Neuronal stem cell (in vitro differentiated cells): ENCODE results near the gene GPC2.

Experiments used
- DNase-seq: peaks from one replicate; pipeline ENCODE4 v3.0.0-alpha.2; 2013; ENCODE audit warnings: low spot score
- H2AFZ ChIP-seq: one replicate; pipeline ENCODE4 v1.6.1; 2013; ENCODE audit warnings: mild to moderate bottlenecking, low read length, inconsistent platforms
- H2AK5ac ChIP-seq: 2 replicates; pipeline ENCODE4 v1.6.1; 2013; ENCODE audit warnings: low read depth, mild to moderate bottlenecking, inconsistent platforms, low read length, moderate library complexity, mixed read lengths
- H2BK120ac ChIP-seq: 2 replicates; pipeline ENCODE4 v1.6.1; 2013; ENCODE audit warnings: low read depth, mild to moderate bottlenecking, inconsistent platforms, low read length, moderate library complexity, mixed read lengths
- H2BK12ac ChIP-seq: one replicate; pipeline ENCODE4 v1.6.1; 2013; ENCODE audit warnings: low read length, inconsistent platforms
- H2BK15ac ChIP-seq: 2 replicates; pipeline ENCODE4 v1.6.1; 2013; ENCODE audit warnings: mild to moderate bottlenecking, low read length, inconsistent platforms, mixed read lengths
- H2BK5ac ChIP-seq: one replicate; pipeline ENCODE4 v1.6.1; 2013; ENCODE audit warnings: inconsistent platforms, mild to moderate bottlenecking, low read length, moderate library complexity
- H3K14ac ChIP-seq: one replicate; pipeline ENCODE4 v1.6.1; 2013; ENCODE audit warnings: low read length, inconsistent platforms
- H3K18ac ChIP-seq: 2 replicates; pipeline ENCODE4 v1.6.1; 2013; ENCODE audit warnings: low read length, inconsistent platforms
- H3K23ac ChIP-seq: 2 replicates; pipeline ENCODE4 v1.6.1; 2013; ENCODE audit warnings: low read depth, mild to moderate bottlenecking, mixed read lengths, low read length, inconsistent platforms; ENCODE audit not compliant: poor library complexity
- H3K27ac ChIP-seq: replicated peaks from 3 replicates; pipeline ENCODE4 v1.5.1; 2013; ENCODE audit warnings: low read length, inconsistent platforms
- H3K27me3 ChIP-seq, 3 experiments: 2 replicates each; pipeline ENCODE4 v1.6.1; 2013; ENCODE audit warnings: low read length in 3 of 3, mild to moderate bottlenecking in 2 of 3, inconsistent platforms in 1 of 3, low read depth in 1 of 3, mixed read lengths in 1 of 3, moderate library complexity in 1 of 3; ENCODE audit not compliant: control insufficient read depth in 3 of 3, insufficient read depth in 3 of 3
- H3K36me3 ChIP-seq, 2 donors: replicated peaks in 1 of 2; 2 replicates each; pipeline ENCODE4 v1.6.1; 2013; ENCODE audit warnings: low read length in 2 of 2; ENCODE audit not compliant: control insufficient read depth in 2 of 2, insufficient read depth in 2 of 2
- H3K4ac ChIP-seq: 2 replicates; pipeline ENCODE4 v1.6.1; 2013; ENCODE audit warnings: inconsistent platforms, mild to moderate bottlenecking, low read length, moderate library complexity
- H3K4me1 ChIP-seq, 2 donors: 1 replicate in 1 of 2; 2 replicates in 1 of 2; pipeline ENCODE4 v1.6.1; 2013; ENCODE audit warnings: low read length in 2 of 2, low read depth in 1 of 2; ENCODE audit not compliant: control insufficient read depth in 2 of 2, insufficient read depth in 1 of 2
- H3K4me2 ChIP-seq: one replicate; pipeline ENCODE4 v1.6.1; 2013; ENCODE audit warnings: mild to moderate bottlenecking, low read length, inconsistent platforms; ENCODE audit not compliant: insufficient read depth, poor library complexity, severe bottlenecking
- H3K4me3 ChIP-seq, 2 donors: 2 replicates each; pipeline ENCODE4 v1.5.1; 2013; ENCODE audit warnings: low read length in 2 of 2, mild to moderate bottlenecking in 2 of 2, inconsistent platforms in 1 of 2, moderate library complexity in 1 of 2
- H3K79me1 ChIP-seq: one replicate; pipeline ENCODE4 v1.6.1; 2013; ENCODE audit warnings: low read depth, mild to moderate bottlenecking, inconsistent platforms, low read length, moderate library complexity
- H3K9ac ChIP-seq: one replicate; pipeline ENCODE4 v1.6.1; 2013; ENCODE audit warnings: mild to moderate bottlenecking, low read depth, low read length, inconsistent platforms; ENCODE audit not compliant: poor library complexity
- H3K9me3 ChIP-seq, 2 donors: replicated peaks in 1 of 2; 2 replicates each; pipeline versions ENCODE3 to v1.6.1; 2013; ENCODE audit warnings: low read length in 2 of 2, mild to moderate bottlenecking in 2 of 2, inconsistent platforms in 1 of 2, low read depth in 1 of 2, mixed read lengths in 1 of 2, moderate library complexity in 1 of 2; ENCODE audit not compliant: control insufficient read depth in 2 of 2, insufficient read depth in 1 of 2
- H4K8ac ChIP-seq: one replicate; pipeline ENCODE4 v1.6.1; 2013; ENCODE audit warnings: low read depth, mild to moderate bottlenecking, inconsistent platforms, low read length, moderate library complexity
- H4K91ac ChIP-seq: one replicate; pipeline ENCODE4 v1.6.1; 2013; ENCODE audit warnings: low read length, low read depth, mild to moderate bottlenecking, inconsistent platforms; ENCODE audit not compliant: poor library complexity
- WGBS, 2 donors: extraction: QIAGEN DNeasy Blood & Tissue Kit; methylation state at CpG; one replicate each; pipeline ENCODE4 v1.1.7; 2013; ENCODE audit warnings: missing lambda C conversion rate in 2 of 2, mixed read lengths in 1 of 2; ENCODE audit not compliant: insufficient read length in 2 of 2, insufficient replicate concordance in 1 of 2; ENCODE audit errors: extremely low coverage in 2 of 2; 5-methylcytosine and 5-hydroxymethylcytosine counted together

GPC2 gene

GRCh38 chr7:100137851-100138760 is 39.1 kb downstream of the GPC2 start:
- H4K8ac ChIP-seq = no peak overlapping the region
- H2BK120ac ChIP-seq = no peak overlapping the region
- no peak overlapping the region for H2BK15ac ChIP-seq
- peak overlapping the region; percentile 38 for H3K14ac ChIP-seq
- H3K23ac ChIP-seq = no peak overlapping the region
- H3K9me3 ChIP-seq = no peaks in the 10 kb centered on the region
- peaks cover 0 to 1% of the 10 kb centered on the region in 2 donors for H3K36me3 ChIP-seq
- H2BK12ac ChIP-seq = no peak overlapping the region
- no peaks in the 10 kb centered on the region for H3K27me3 ChIP-seq
- H3K4me2 ChIP-seq = no peak overlapping the region
- no peak overlapping the region for H3K4ac ChIP-seq
- H3K79me1 ChIP-seq = no peaks in the 10 kb centered on the region
- H4K91ac ChIP-seq = no peak overlapping the region
- no peak overlapping the region for H2AK5ac ChIP-seq
- no peak overlapping the region for H2BK5ac ChIP-seq
- no CpG with 5 or more reads among the region's 13 CpGs for WGBS, 2 donors
- no peak overlapping the region for H3K9ac ChIP-seq
- H3K4me1 ChIP-seq = no peaks in the 10 kb centered on the region
- no peak overlapping the region for H3K4me3 ChIP-seq
- DNase-seq = no peak
- H3K27ac ChIP-seq = no peak overlapping the region
- no peak overlapping the region for H2AFZ ChIP-seq
- no peak overlapping the region for H3K18ac ChIP-seq

GRCh38 chr7:100132697-100133151 is 44.5 kb downstream of the GPC2 start:
- WGBS, 2 donors = no CpG with 5 or more reads among the region's 3 CpGs
- Histone ChIP-seq H3K4me2 (no peak overlapping the region), H3K27ac (no peak overlapping the region), H2BK120ac (no peak overlapping the region), H2BK12ac (no peak overlapping the region), H4K8ac (no peak overlapping the region), H3K4me3 (no peak overlapping the region), H3K4ac (no peak overlapping the region), H3K9me3 (no peaks in the 10 kb centered on the region), H2BK15ac (no peak overlapping the region), H4K91ac (no peak overlapping the region), H3K9ac (no peak overlapping the region), H2AK5ac (no peak overlapping the region), H2BK5ac (no peak overlapping the region), H3K79me1 (no peaks in the 10 kb centered on the region), H3K27me3 (peaks cover 0 to 13% (median 0%) of the 10 kb centered on the region in 3 experiments), H3K23ac (no peak overlapping the region), H3K14ac (no peak overlapping the region), H3K36me3 (no peaks in the 10 kb centered on the region), H3K18ac (no peak overlapping the region), H3K4me1 (peaks cover 2 to 5% of the 10 kb centered on the region in 2 donors), H2AFZ (peak overlapping the region; percentile 68)
- no peak for DNase-seq

- Histone ChIP-seq H2BK5ac (no peak overlapping the region), H3K4me2 (no peak overlapping the region), H3K18ac (no peak overlapping the region), H3K14ac (no peak overlapping the region), H2AK5ac (no peak overlapping the region), H4K91ac (no peak overlapping the region), H3K9ac (no peak overlapping the region), H3K4me3 (no peak overlapping the region), H3K36me3 (no peaks in the 10 kb centered on the region), H4K8ac (no peak overlapping the region), H3K23ac (no peak overlapping the region), H3K4me1 (peaks cover 3 to 5% of the 10 kb centered on the region in 2 donors), H3K27me3 (peaks cover 0 to 15% (median 0%) of the 10 kb centered on the region in 3 experiments), H3K9me3 (no peaks in the 10 kb centered on the region), H2BK15ac (no peak overlapping the region), H3K27ac (no peak overlapping the region), H2AFZ (peak overlapping the region; percentile 21), H3K79me1 (no peaks in the 10 kb centered on the region), H2BK120ac (no peak overlapping the region), H3K4ac (no peak overlapping the region), H2BK12ac (no peak overlapping the region)
- DNase-seq = no peak
- no CpG with 5 or more reads among the region's 7 CpGs for WGBS, 2 donors
Measured at GRCh38 chr7:100132126-100132525, 45.1 kb downstream of the GPC2 start.

GRCh38 chr7:100130608-100131453 is 46.4 kb downstream of the GPC2 start:
- H2AFZ ChIP-seq = peak overlapping the region; percentile 88
- no peak overlapping the region for H3K23ac ChIP-seq
- no peak overlapping the region for H2BK12ac ChIP-seq
- H3K4me2 ChIP-seq = no peak overlapping the region
- H2BK15ac ChIP-seq = no peak overlapping the region
- H3K27me3 ChIP-seq = peaks cover 0 to 15% (median 0%) of the 10 kb centered on the region in 3 experiments
- H2BK120ac ChIP-seq = no peak overlapping the region
- H2BK5ac ChIP-seq = no peak overlapping the region
- no peaks in the 10 kb centered on the region for H3K79me1 ChIP-seq
- H3K4me3 ChIP-seq = no peak overlapping the region
- H4K8ac ChIP-seq = no peak overlapping the region
- H3K4ac ChIP-seq = no peak overlapping the region
- H3K4me1 ChIP-seq = peaks cover 3 to 6% of the 10 kb centered on the region in 2 donors
- H2AK5ac ChIP-seq = no peak overlapping the region
- no peaks in the 10 kb centered on the region for H3K9me3 ChIP-seq
- H3K18ac ChIP-seq = no peak overlapping the region
- WGBS, 2 donors = no CpG with 5 or more reads among the region's 24 CpGs
- H3K36me3 ChIP-seq = no peaks in the 10 kb centered on the region
- no peak overlapping the region for H3K9ac ChIP-seq
- H3K27ac ChIP-seq = no peak overlapping the region
- H3K14ac ChIP-seq = no peak overlapping the region
- no peak overlapping the region for H4K91ac ChIP-seq
- DNase-seq = peak; percentile 74
